ENCODE results near the gene KCNIP4. TPM values are rescaled to one million over a fixed set of nuclear protein-coding genes. Genes with fewer than 3 reads are reported as not detected.

Gene KCNIP4
- total and polyA plus RNA-seq, 4 donors: not detected

DNA sequence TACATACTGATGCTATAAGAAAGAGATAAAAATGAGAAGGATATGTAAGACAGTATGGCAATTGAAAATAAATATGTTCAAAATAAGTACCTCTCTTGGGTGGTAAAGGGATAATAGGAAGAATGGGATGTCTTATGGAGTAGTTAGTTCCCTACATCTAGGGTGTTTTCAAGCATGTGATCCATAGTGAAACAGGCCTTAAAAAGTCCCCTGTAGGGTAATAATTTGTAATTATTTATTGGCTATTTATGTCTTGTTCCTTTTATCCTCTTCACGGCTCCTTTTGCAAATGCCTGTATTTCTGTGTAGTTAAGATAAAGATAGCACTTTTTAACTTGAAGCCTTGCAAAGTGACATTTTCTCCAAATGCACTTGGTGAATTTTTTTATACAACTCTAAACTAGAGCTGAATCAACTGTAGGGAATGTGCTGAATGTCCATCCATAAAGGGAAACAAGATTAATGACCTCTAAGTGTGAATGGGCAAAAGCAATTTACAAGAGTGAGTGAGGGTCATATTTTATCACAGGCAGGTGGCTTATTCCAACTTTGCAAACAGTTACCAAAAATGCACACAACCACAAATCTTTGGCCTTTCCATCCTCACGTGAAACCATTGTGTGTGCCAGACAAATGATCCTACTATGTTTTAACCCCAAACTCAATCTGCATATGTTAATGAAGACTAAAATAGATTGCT, 299.0 kb downstream of the KCNIP4 start:
- no peak for ATAC-seq (ENCODE audit: low FRiP score)
- intact Hi-C loops (cut with DNase I): no loop called here
- WGBS, 2 donors: 0 to 7% methylated on average over 2 of the region's 2 CpGs
- no peak overlapping the region for H3K4me3 ChIP-seq (ENCODE audit: low read length in 2 of 2)
- no peaks in the 10 kb centered on the region for H3K4me1 ChIP-seq (ENCODE audit: control insufficient read depth in 1 of 2, insufficient read depth in 2 of 2, low read length in 2 of 2)
- no peaks in the 10 kb centered on the region for H3K9me3 ChIP-seq (ENCODE audit: control insufficient read depth, low read length)
- no peaks in the 10 kb centered on the region for H3K36me3 ChIP-seq (ENCODE audit: control insufficient read depth in 1 of 2, insufficient read depth in 2 of 2, low read length in 1 of 2)
- no peak for DNase-seq
- H3K27me3 ChIP-seq (ENCODE audit: control insufficient read depth in 1 of 2, insufficient read depth in 2 of 2, low read length in 1 of 2): no peaks in the 10 kb centered on the region
- no peak overlapping the region for H3K27ac ChIP-seq (ENCODE audit: low read depth in 1 of 2, low read length in 2 of 2)

DNA sequence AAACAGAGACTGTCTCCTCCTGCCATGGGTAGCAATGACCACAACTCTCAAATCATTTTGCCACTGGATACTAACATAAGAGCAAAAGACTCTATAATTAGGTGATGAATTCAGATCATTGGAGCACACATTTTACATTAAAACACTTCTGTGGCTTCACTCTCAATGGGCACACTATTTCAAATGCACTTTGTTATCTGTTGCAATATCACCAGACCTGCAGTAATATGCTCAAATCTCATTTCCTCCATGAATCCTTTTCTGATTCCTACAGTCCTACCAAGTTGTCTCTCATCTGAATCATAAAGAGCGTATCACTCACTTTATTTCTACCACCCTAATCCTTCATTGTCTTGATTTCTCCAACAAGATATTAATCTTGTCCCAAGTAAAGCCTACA, 302.8 kb downstream of the KCNIP4 start:
- no peaks in the 10 kb centered on the region for H3K36me3 ChIP-seq (ENCODE audit: control insufficient read depth in 1 of 2, insufficient read depth in 2 of 2, low read length in 1 of 2)
- no peak overlapping the region for H3K27ac ChIP-seq (ENCODE audit: low read depth in 1 of 2, low read length in 2 of 2)
- no peak for ATAC-seq (ENCODE audit: low FRiP score)
- H3K27me3 ChIP-seq (ENCODE audit: control insufficient read depth in 1 of 2, insufficient read depth in 2 of 2, low read length in 1 of 2): no peaks in the 10 kb centered on the region
- H3K4me3 ChIP-seq (ENCODE audit: low read length in 2 of 2): no peak overlapping the region
- H3K9me3 ChIP-seq (ENCODE audit: control insufficient read depth, low read length): no peaks in the 10 kb centered on the region
- intact Hi-C loops (cut with DNase I): no loop called here
- WGBS, 2 donors: 90 to 92% methylated on average over 1 of the region's 1 CpG
- H3K4me1 ChIP-seq (ENCODE audit: control insufficient read depth in 1 of 2, insufficient read depth in 2 of 2, low read length in 2 of 2): no peaks in the 10 kb centered on the region
- DNase-seq: no peak

DNA sequence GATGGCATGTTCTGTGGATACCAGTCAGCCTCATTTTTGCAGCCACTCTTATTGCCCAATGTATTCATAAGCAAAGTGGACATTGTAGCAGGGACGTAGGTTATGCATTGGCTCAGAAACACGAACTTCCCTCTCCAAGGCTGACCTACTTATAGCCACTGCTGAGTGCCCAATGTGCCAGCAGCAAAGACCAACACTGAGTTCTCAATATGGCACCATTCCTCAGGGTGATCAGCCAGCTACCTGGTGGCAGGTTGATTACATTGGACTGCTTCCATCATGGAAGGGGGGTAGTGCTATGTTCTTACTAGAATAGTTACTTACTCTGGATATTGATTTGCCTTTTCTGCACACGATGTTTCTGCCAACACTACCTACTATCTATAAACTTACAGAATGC, 306.9 kb downstream of the KCNIP4 start:
- DNase-seq (no peak), ATAC-seq (ENCODE audit: low FRiP score) (no peak)
- WGBS, 2 donors: 53 to 79% methylated on average over 3 of the region's 3 CpGs
- H3K36me3 ChIP-seq (ENCODE audit: control insufficient read depth in 1 of 2, insufficient read depth in 2 of 2, low read length in 1 of 2): no peaks in the 10 kb centered on the region
- H3K27me3 ChIP-seq (ENCODE audit: control insufficient read depth in 1 of 2, insufficient read depth in 2 of 2, low read length in 1 of 2): no peaks in the 10 kb centered on the region
- intact Hi-C loops (cut with DNase I): no loop called here
- H3K4me3 ChIP-seq (ENCODE audit: low read length in 2 of 2): no peak overlapping the region
- no peaks in the 10 kb centered on the region for H3K4me1 ChIP-seq (ENCODE audit: control insufficient read depth in 1 of 2, insufficient read depth in 2 of 2, low read length in 2 of 2)
- H3K27ac ChIP-seq (ENCODE audit: low read depth in 1 of 2, low read length in 2 of 2): no peak overlapping the region
- H3K9me3 ChIP-seq (ENCODE audit: control insufficient read depth, low read length): no peaks in the 10 kb centered on the region

DNA sequence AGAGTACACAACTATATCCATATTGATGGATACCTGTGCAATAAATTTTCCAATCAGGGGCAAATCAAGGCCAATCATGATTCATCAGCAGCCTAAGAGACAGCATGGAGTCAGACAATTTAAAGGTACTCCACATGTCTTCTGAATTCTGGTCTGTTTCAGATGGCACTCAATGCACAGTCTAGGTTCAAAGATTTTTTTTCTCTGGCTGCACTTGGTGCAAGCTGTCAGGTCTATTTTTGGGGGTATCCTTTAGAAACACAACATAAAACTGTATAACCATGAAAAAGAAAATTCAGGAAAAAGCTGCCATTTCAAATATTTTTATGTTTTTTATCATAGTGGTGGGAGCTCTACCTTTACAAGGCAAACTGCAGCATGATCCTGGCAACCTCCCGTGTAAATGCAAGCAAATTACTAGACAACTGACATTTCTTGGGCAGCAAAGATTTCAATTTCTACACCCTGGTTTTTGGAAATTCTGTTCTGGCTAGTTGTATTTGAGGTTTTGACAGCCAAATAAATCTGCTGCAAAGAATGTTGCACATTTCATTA, 310.3 kb downstream of the KCNIP4 start:
- H3K27ac ChIP-seq (ENCODE audit: low read depth in 1 of 2, low read length in 2 of 2): no peak overlapping the region
- DNase-seq: no peak
- WGBS, 2 donors: 48 to 54% methylated on average over 1 of the region's 1 CpG
- no peaks in the 10 kb centered on the region for H3K9me3 ChIP-seq (ENCODE audit: control insufficient read depth, low read length)
- no peak overlapping the region for H3K4me3 ChIP-seq (ENCODE audit: low read length in 2 of 2)
- H3K36me3 ChIP-seq (ENCODE audit: control insufficient read depth in 1 of 2, insufficient read depth in 2 of 2, low read length in 1 of 2): no peaks in the 10 kb centered on the region
- H3K27me3 ChIP-seq (ENCODE audit: control insufficient read depth in 1 of 2, insufficient read depth in 2 of 2, low read length in 1 of 2): no peaks in the 10 kb centered on the region
- no peaks in the 10 kb centered on the region for H3K4me1 ChIP-seq (ENCODE audit: control insufficient read depth in 1 of 2, insufficient read depth in 2 of 2, low read length in 2 of 2)
- intact Hi-C loops (cut with DNase I): no loop called here
- ATAC-seq (ENCODE audit: low FRiP score): no peak

DNA sequence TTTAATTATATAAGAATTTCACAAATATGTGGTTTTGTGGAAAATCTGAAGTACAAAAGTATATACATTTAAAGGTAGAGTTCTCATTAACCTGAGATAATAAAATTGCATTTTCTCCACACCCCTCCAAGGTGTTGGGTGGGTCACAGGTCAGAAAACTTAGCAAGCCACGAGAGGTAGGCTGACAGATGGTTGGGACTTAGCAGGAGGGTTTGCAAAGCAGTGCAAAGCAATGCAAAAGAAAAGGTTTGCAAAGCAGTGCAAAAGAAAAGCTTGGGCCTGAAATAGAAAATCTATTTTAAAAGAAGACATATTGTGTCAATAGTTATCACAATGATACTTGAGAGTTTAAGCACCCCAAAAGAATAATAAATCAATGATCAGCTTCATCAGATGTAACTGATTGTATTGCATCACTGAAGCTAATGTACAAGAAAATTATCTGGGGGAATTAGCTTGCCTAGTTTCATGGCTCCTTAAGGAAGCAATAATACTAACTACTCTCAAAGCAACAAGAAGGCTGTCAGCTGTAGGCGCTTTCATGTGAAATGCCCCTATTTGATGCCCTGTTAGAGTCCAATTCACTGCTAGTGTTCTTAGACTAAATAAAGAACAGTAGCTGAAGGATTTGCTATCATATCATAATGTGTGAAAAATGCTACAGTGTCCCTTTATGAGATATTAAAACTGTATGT, 319.5 kb downstream of the KCNIP4 start:
- intact Hi-C loops (cut with DNase I): no loop called here
- ATAC-seq (ENCODE audit: low FRiP score): no peak
- DNase-seq: no peak

DNA sequence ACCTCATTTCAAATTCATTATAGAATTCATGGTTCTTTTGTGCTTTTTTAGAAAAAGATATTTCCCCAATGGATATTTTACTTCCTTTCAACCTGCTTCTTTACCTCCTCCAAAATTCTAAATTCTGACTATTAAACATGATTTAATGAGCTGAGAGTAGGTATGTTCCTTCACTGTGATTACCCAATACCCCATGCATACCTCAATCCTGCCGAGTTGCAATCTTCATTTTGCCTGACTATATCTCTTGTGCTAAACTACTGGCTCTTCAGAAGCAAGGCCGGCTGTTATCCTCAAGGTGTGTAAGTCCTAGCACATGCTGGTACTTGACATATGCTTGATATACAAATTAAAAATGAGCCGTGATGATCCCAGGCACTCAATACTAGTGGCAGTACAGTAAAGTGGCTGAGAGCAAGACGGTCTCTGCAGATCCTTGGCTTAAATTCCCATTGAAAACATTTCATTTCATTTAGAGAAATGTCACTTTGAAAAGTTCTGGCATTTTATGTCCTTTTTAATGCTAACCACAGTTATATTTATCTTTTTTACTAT, 320.4 kb downstream of the KCNIP4 start:
- no peaks in the 10 kb centered on the region for H3K36me3 ChIP-seq (ENCODE audit: control insufficient read depth in 1 of 2, insufficient read depth in 2 of 2, low read length in 1 of 2)
- H3K27me3 ChIP-seq (ENCODE audit: control insufficient read depth in 1 of 2, insufficient read depth in 2 of 2, low read length in 1 of 2): no peaks in the 10 kb centered on the region
- ATAC-seq (ENCODE audit: low FRiP score) (no peak), DNase-seq (no peak)
- no peaks in the 10 kb centered on the region for H3K4me1 ChIP-seq (ENCODE audit: control insufficient read depth in 1 of 2, insufficient read depth in 2 of 2, low read length in 2 of 2)
- 87% methylated on average over 4 of the region's 4 CpGs for WGBS, 2 donors
- H3K9me3 ChIP-seq (ENCODE audit: control insufficient read depth, low read length): no peaks in the 10 kb centered on the region
- no peak overlapping the region for H3K27ac ChIP-seq (ENCODE audit: low read depth in 1 of 2, low read length in 2 of 2)
- no peak overlapping the region for H3K4me3 ChIP-seq (ENCODE audit: low read length in 2 of 2)
- intact Hi-C loops (cut with DNase I): no loop called here

More for the DNA sequence above, 319.5 kb downstream of the KCNIP4 start:
- WGBS, 2 donors: 11 to 13% methylated on average over 2 of the region's 2 CpGs
- Histone ChIP-seq H3K27me3 (ENCODE audit: control insufficient read depth in 1 of 2, insufficient read depth in 2 of 2, low read length in 1 of 2) (no peaks in the 10 kb centered on the region), H3K27ac (ENCODE audit: low read depth in 1 of 2, low read length in 2 of 2) (no peak overlapping the region), H3K4me3 (ENCODE audit: low read length in 2 of 2) (no peak overlapping the region), H3K4me1 (ENCODE audit: control insufficient read depth in 1 of 2, insufficient read depth in 2 of 2, low read length in 2 of 2) (no peaks in the 10 kb centered on the region), H3K36me3 (ENCODE audit: control insufficient read depth in 1 of 2, insufficient read depth in 2 of 2, low read length in 1 of 2) (no peaks in the 10 kb centered on the region), H3K9me3 (ENCODE audit: control insufficient read depth, low read length) (no peaks in the 10 kb centered on the region)

DNA sequence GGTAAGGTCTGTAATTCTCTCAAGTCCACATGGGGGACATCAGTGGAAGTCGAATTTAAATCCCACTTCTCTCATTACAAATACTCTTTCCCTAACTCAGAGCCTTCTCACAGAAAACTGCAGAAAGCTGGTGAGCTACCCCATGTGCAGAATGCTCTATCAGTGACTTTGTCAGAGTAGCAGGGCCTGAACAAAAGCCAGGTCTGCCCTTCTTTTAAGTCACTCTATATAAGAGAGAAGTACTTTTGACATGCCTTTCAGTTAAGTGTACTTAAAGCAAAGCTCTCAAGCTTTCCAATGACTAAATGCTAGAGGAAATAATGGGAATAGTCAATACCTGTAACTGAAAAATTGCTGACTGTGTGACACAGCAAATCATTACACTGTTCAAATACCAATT, 323.1 kb downstream of the KCNIP4 start:
- H3K27ac ChIP-seq (ENCODE audit: low read depth in 1 of 2, low read length in 2 of 2): no peak overlapping the region
- no peak for DNase-seq
- H3K4me1 ChIP-seq (ENCODE audit: control insufficient read depth in 1 of 2, insufficient read depth in 2 of 2, low read length in 2 of 2): no peaks in the 10 kb centered on the region
- no peak for ATAC-seq (ENCODE audit: low FRiP score)
- no peaks in the 10 kb centered on the region for H3K9me3 ChIP-seq (ENCODE audit: control insufficient read depth, low read length)
- WGBS, 2 donors: 64 to 67% methylated on average over 1 of the region's 1 CpG
- intact Hi-C loops (cut with DNase I): no loop called here
- no peak overlapping the region for H3K4me3 ChIP-seq (ENCODE audit: low read length in 2 of 2)
- no peaks in the 10 kb centered on the region for H3K36me3 ChIP-seq (ENCODE audit: control insufficient read depth in 1 of 2, insufficient read depth in 2 of 2, low read length in 1 of 2)
- no peaks in the 10 kb centered on the region for H3K27me3 ChIP-seq (ENCODE audit: control insufficient read depth in 1 of 2, insufficient read depth in 2 of 2, low read length in 1 of 2)

DNA sequence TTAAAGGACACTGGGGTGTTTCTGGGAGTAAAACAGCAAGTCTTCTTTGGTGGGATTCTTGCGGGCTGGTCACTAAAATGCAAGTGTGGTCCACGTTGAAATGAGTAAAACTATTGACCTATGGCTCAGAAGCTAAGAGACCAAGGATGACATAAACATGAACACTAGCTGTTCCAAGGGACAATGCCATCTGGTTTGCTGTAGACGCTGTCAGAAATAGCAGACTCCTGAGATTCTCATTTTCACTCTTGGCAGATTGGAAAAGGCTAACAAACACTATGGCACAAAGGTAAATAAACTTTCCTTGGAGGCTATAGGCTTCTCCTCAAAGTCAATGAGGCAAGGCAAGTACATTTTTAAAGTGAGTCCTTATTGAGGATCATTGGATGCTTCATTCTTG, 343.6 kb downstream of the KCNIP4 start:
- H3K4me3 ChIP-seq (ENCODE audit: low read length in 2 of 2): no peak overlapping the region
- intact Hi-C loops (cut with DNase I): no loop called here
- H3K36me3 ChIP-seq (ENCODE audit: control insufficient read depth in 1 of 2, insufficient read depth in 2 of 2, low read length in 1 of 2): no peaks in the 10 kb centered on the region
- H3K27me3 ChIP-seq (ENCODE audit: control insufficient read depth in 1 of 2, insufficient read depth in 2 of 2, low read length in 1 of 2): no peaks in the 10 kb centered on the region
- no peak overlapping the region for H3K27ac ChIP-seq (ENCODE audit: low read depth in 1 of 2, low read length in 2 of 2)
- H3K9me3 ChIP-seq (ENCODE audit: control insufficient read depth, low read length): peaks cover 1% of the 10 kb centered on the region
- no peaks in the 10 kb centered on the region for H3K4me1 ChIP-seq (ENCODE audit: control insufficient read depth in 1 of 2, insufficient read depth in 2 of 2, low read length in 2 of 2)
- DNase-seq: no peak
- WGBS, 2 donors: 42 to 53% methylated on average over 3 of the region's 3 CpGs
- no peak for ATAC-seq (ENCODE audit: low FRiP score)

DNA sequence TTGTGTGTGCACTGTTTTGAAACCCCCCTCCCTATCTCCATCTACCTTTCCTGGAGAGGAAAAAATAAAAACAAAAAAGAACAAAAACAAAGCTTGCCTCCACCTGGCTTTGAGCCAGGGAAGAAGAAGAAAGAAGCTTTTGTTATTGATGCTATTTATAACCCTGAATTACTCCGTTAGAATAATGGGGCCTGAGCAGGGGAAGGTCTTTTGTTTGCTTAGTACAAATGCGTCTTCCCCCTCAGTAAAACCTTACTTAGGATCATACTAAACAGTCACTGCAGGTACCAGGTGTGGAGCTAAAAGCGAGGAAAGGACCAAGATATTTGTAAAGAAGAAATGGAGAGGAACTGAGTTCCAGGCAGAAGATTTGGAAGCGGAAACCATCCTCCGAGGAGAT, 352.1 kb downstream of the KCNIP4 start:
- H3K27ac ChIP-seq (ENCODE audit: low read depth in 1 of 2, low read length in 2 of 2): no peak overlapping the region
- no peaks in the 10 kb centered on the region for H3K9me3 ChIP-seq (ENCODE audit: control insufficient read depth, low read length)
- no peak for DNase-seq
- ATAC-seq (ENCODE audit: low FRiP score): no peak
- H3K4me3 ChIP-seq (ENCODE audit: low read length in 2 of 2): no peak overlapping the region
- no peaks in the 10 kb centered on the region for H3K27me3 ChIP-seq (ENCODE audit: control insufficient read depth in 1 of 2, insufficient read depth in 2 of 2, low read length in 1 of 2)
- intact Hi-C loops (cut with DNase I): no loop called here
- H3K36me3 ChIP-seq (ENCODE audit: control insufficient read depth in 1 of 2, insufficient read depth in 2 of 2, low read length in 1 of 2): no peaks in the 10 kb centered on the region
- WGBS, 2 donors: 45 to 56% methylated on average over 5 of the region's 5 CpGs
- no peaks in the 10 kb centered on the region for H3K4me1 ChIP-seq (ENCODE audit: control insufficient read depth in 1 of 2, insufficient read depth in 2 of 2, low read length in 2 of 2)
